Tibial nerve (tissue), 4 donors: ENCODE results near the gene CDH22. TPM values are rescaled to one million over a fixed set of nuclear protein-coding genes. Genes with fewer than 3 reads are reported as not detected.

ENCODE experiments used
- DNase-seq, 2 donors: peaks; one replicate each; pipeline ENCODE4 v3.0.0-alpha.2; 2019; ENCODE audit warnings: low spot score in 2 of 2
- H3K27ac ChIP-seq, 4 donors: fragments of 200-600 bp; sonication (generic) in 3 of 4; one replicate each; pipeline ENCODE4 v1.5.1; 2017 to 2019; ENCODE audit warnings: mild to moderate bottlenecking in 1 of 4
- H3K27me3 ChIP-seq, 2 donors: fragments of 200-600 bp; sonication (generic) in 1 of 2; one replicate each; pipeline versions ENCODE4 v1.5.1 to v1.6.0; 2017 to 2019
- H3K36me3 ChIP-seq, 3 donors: fragments of 200-600 bp; sonication (generic); one replicate each; pipeline ENCODE4 v1.5.1; 2018 to 2019
- H3K4me1 ChIP-seq, 4 donors: fragments of 200-600 bp; sonication (generic) in 3 of 4; one replicate each; pipeline ENCODE4 v1.5.1; 2017 to 2019
- H3K4me3 ChIP-seq, 4 donors: fragments of 200-600 bp; sonication (generic) in 3 of 4; one replicate each; pipeline ENCODE4 v1.5.1; 2017 to 2019; ENCODE audit warnings: mild to moderate bottlenecking in 1 of 4, moderate library complexity in 1 of 4
- H3K9me3 ChIP-seq, 4 donors: fragments of 200-600 bp; sonication (generic) in 3 of 4; one replicate each; pipeline ENCODE4 v1.5.1; 2017 to 2019
- CTCF ChIP-seq, 5 experiments: fragments of 200-600 bp in 3 of 5; fragments of 450-650 bp in 2 of 5; sonication (generic) in 3 of 5; IDR thresholded peaks; one replicate each; pipeline ENCODE4 v1.5.1; 2016 to 2019; ENCODE audit warnings: antibody characterized with exemption in 5 of 5, mild to moderate bottlenecking in 3 of 5, moderate library complexity in 2 of 5
- EP300 ChIP-seq, 2 donors: sonication (generic); formaldehyde crosslinking; IDR thresholded peaks; one replicate each; pipeline ENCODE4 v1.6.1; 2017; ENCODE audit warnings: antibody characterized with exemption in 2 of 2, mild to moderate bottlenecking in 1 of 2
- POLR2A ChIP-seq, 2 donors: fragments of 450-650 bp; IDR thresholded peaks; one replicate each; pipeline ENCODE4 v1.6.1; 2017; ENCODE audit warnings: antibody characterized with exemption in 2 of 2, mild to moderate bottlenecking in 2 of 2, moderate library complexity in 2 of 2
- WGBS, 2 donors: methylation state at CpG; one replicate each; pipeline ENCODE4 v1.1.5; 2018; 5-methylcytosine and 5-hydroxymethylcytosine counted together
- total RNA-seq, 4 donors: library from RNA; depleted of rRNA; stranded (reverse); fragments of >200 nt; gene quantifications; one replicate each; pipeline ENCODE4 v1.1.0, GENCODE V29; 2016

Gene CDH22
- total RNA-seq, 4 donors from 2014 or later = 0.20 to 1.0 (median 0.60) TPM; not detected in 1

DNA sequence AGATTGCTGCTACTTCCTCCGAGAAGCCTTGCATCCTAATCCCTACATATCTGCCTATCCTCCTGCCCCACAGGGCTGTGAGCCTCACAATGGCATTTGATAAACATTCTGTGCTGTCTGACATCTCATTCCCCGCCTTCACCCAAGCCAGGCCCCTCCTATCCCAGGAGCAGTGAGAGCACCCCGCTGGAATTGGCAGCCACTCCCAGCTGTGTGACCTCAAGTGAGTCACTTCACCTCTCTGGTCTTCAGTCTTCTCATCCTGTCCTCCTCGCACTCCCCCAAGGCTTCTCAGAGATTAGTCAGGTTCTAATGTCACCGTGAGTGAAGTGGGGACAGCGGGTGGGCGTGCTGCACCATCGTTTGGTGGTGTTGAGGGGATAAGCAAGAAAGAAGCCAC is 81.7 kb downstream of the CDH22 start:
- Histone ChIP-seq H3K36me3 (no peaks in the 10 kb centered on the region), H3K27ac (no peak overlapping the region), H3K4me1 (no peaks in the 10 kb centered on the region), H3K4me3 (no peak overlapping the region), H3K27me3 (peaks cover 0 to 33% of the 10 kb centered on the region in 2 donors), H3K9me3 (no peaks in the 10 kb centered on the region)
- 56% methylated on average over 8 of the region's 8 CpGs for WGBS, 2 donors
- TF ChIP-seq EP300 (IDR thresholded peaks at IDR 0.05) = no peak
- TF ChIP-seq CTCF (IDR thresholded peaks at IDR 0.05) = no peak
- TF ChIP-seq POLR2A (IDR thresholded peaks at IDR 0.05) = no peak
- DNase-seq = no peak

GRCh38 chr20:46222521-46223007 is 85.7 kb downstream of the CDH22 start:
- no peak for DNase-seq

GRCh38 chr20:46221256-46221833 is 87.0 kb downstream of the CDH22 start:
- H3K4me3 ChIP-seq = no peak overlapping the region
- DNase-seq = no peak
- TF ChIP-seq CTCF (IDR thresholded peaks at IDR 0.05) = no peak
- TF ChIP-seq POLR2A (IDR thresholded peaks at IDR 0.05) = no peak
- TF ChIP-seq EP300 (IDR thresholded peaks at IDR 0.05) = no peak
- WGBS, 2 donors = 78 to 79% methylated on average over 9 of the region's 9 CpGs
- H3K27ac ChIP-seq = no peak overlapping the region
- H3K9me3 ChIP-seq = no peaks in the 10 kb centered on the region
- H3K36me3 ChIP-seq = no peaks in the 10 kb centered on the region
- peaks cover 0 to 16% of the 10 kb centered on the region in 2 donors for H3K27me3 ChIP-seq
- no peaks in the 10 kb centered on the region for H3K4me1 ChIP-seq

More at GRCh38 chr20:46222521-46223007, 85.7 kb downstream of the CDH22 start:
- H3K27ac ChIP-seq = no peak overlapping the region
- H3K4me1 ChIP-seq = no peaks in the 10 kb centered on the region
- TF ChIP-seq EP300 (IDR thresholded peaks at IDR 0.05) (no peak), CTCF (IDR thresholded peaks at IDR 0.05) (no peak), POLR2A (IDR thresholded peaks at IDR 0.05) (no peak)
- H3K4me3 ChIP-seq = no peak overlapping the region
- H3K27me3 ChIP-seq = peaks cover 0 to 27% of the 10 kb centered on the region in 2 donors
- H3K36me3 ChIP-seq = no peaks in the 10 kb centered on the region
- 42 to 45% methylated on average over 14 of the region's 14 CpGs for WGBS, 2 donors
- H3K9me3 ChIP-seq = no peaks in the 10 kb centered on the region

DNA sequence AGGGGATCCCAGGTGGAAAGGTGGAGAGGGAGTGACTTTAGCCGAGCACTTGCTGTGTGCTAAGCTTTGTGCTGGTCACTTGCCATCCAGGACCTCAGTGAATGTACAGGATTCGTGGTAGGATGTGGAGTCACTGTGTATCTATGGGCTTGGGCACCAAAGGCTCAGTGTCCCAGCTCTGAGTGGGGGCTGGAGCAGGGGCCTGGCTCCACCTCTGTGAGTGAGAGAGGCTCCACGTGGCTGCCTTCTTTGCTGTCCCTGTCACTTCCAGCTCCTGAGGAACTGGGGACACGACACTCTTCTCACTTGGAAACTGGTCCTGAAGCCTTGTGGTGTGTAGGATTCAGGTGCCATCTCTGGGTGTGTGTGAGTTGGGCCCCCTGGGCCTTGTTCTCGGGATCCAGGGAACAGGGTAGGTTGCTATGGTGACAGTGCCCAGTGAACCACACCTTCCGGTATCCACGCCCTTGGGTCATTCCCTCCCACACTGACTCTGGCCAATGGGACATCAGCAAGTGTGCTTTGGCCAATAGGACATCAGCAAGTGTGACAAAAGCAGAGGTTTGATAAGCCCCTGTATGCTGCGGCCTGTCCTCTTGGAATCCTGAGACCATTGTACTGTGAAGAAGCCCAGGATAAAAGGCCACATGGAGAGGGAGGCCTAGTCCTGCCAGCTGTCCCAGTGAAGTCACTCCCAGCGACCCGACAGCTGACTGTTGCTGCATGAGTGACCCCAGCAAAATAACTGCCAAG is 87.7 kb downstream of the CDH22 start:
- H3K4me1 ChIP-seq = peaks cover 0 to 4% (median 0%) of the 10 kb centered on the region in 4 donors
- TF ChIP-seq EP300 (IDR thresholded peaks at IDR 0.05) = no peak
- no peak for TF ChIP-seq POLR2A (IDR thresholded peaks at IDR 0.05)
- TF ChIP-seq CTCF (IDR thresholded peaks at IDR 0.05) = no peak
- H3K4me3 ChIP-seq = no peak overlapping the region
- WGBS, 2 donors = 64 to 69% methylated on average over 7 to 10 of the region's 10 CpGs
- no peak for DNase-seq
- no peak overlapping the region for H3K27ac ChIP-seq
- H3K9me3 ChIP-seq = no peaks in the 10 kb centered on the region
- H3K27me3 ChIP-seq = peaks cover 0 to 11% of the 10 kb centered on the region in 2 donors
- no peaks in the 10 kb centered on the region for H3K36me3 ChIP-seq

GRCh38 chr20:46219920-46220319 is 88.4 kb downstream of the CDH22 start:
- WGBS, 2 donors = 67 to 80% methylated on average over 2 of the region's 2 CpGs
- Histone ChIP-seq H3K27me3 (peaks cover 0 to 8% of the 10 kb centered on the region in 2 donors), H3K36me3 (no peaks in the 10 kb centered on the region), H3K4me1 (peaks cover 0 to 6% (median 0%) of the 10 kb centered on the region in 4 donors), H3K27ac (no peak overlapping the region), H3K4me3 (no peak overlapping the region), H3K9me3 (no peaks in the 10 kb centered on the region)
- DNase-seq = no peak
- TF ChIP-seq EP300 (IDR thresholded peaks at IDR 0.05) = no peak
- no peak for TF ChIP-seq POLR2A (IDR thresholded peaks at IDR 0.05)
- TF ChIP-seq CTCF (IDR thresholded peaks at IDR 0.05) = no peak
